Measurements from ENCODE around the gene SYT1.

Gene SYT1

DNA sequence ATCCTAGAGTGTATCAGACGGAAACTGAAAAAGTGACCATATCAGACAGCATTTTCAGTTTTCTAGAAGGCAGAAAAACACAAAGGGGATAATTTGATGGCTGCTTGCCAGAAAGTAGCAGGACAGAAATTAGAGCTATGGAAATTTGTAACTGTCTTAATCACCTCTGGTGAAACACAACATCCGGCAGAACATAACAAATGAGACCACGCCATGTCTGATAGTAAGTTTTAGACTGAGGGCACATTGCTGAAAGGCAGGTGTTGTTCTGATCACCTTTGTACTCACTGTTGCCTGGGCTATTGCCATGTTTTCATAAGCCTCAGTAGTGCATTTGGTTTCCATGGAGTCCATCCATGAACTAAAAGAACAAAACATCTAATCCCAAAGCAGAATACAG, 535.9 kb downstream of the SYT1 start:
- no peak for DNase-seq (ENCODE audit: low read depth in 1 of 2, low spot score in 1 of 2)
- H3K4me3 ChIP-seq (replicated peaks; ENCODE audit: insufficient read depth, low read length), result no peak overlapping the region
- TF ChIP-seq GABPA (IDR thresholded peaks at IDR 0.05; ENCODE audit: low read depth) (no peak), SPI1 (IDR thresholded peaks at IDR 0.05; ENCODE audit: borderline replicate concordance, low read depth) (no peak), POLR2AphosphoS5 (IDR thresholded peaks at IDR 0.05; ENCODE audit: low read depth) (no peak)
- TF ChIP-seq, protein P1, sequence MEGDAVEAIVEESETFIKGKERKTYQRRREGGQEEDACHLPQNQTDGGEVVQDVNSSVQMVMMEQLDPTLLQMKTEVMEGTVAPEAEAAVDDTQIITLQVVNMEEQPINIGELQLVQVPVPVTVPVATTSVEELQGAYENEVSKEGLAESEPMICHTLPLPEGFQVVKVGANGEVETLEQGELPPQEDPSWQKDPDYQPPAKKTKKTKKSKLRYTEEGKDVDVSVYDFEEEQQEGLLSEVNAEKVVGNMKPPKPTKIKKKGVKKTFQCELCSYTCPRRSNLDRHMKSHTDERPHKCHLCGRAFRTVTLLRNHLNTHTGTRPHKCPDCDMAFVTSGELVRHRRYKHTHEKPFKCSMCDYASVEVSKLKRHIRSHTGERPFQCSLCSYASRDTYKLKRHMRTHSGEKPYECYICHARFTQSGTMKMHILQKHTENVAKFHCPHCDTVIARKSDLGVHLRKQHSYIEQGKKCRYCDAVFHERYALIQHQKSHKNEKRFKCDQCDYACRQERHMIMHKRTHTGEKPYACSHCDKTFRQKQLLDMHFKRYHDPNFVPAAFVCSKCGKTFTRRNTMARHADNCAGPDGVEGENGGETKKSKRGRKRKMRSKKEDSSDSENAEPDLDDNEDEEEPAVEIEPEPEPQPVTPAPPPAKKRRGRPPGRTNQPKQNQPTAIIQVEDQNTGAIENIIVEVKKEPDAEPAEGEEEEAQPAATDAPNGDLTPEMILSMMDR (IDR thresholded peaks at IDR 0.05; ENCODE audit: insufficient read depth, low read length), result no peak
- TF ChIP-seq, protein P2, sequence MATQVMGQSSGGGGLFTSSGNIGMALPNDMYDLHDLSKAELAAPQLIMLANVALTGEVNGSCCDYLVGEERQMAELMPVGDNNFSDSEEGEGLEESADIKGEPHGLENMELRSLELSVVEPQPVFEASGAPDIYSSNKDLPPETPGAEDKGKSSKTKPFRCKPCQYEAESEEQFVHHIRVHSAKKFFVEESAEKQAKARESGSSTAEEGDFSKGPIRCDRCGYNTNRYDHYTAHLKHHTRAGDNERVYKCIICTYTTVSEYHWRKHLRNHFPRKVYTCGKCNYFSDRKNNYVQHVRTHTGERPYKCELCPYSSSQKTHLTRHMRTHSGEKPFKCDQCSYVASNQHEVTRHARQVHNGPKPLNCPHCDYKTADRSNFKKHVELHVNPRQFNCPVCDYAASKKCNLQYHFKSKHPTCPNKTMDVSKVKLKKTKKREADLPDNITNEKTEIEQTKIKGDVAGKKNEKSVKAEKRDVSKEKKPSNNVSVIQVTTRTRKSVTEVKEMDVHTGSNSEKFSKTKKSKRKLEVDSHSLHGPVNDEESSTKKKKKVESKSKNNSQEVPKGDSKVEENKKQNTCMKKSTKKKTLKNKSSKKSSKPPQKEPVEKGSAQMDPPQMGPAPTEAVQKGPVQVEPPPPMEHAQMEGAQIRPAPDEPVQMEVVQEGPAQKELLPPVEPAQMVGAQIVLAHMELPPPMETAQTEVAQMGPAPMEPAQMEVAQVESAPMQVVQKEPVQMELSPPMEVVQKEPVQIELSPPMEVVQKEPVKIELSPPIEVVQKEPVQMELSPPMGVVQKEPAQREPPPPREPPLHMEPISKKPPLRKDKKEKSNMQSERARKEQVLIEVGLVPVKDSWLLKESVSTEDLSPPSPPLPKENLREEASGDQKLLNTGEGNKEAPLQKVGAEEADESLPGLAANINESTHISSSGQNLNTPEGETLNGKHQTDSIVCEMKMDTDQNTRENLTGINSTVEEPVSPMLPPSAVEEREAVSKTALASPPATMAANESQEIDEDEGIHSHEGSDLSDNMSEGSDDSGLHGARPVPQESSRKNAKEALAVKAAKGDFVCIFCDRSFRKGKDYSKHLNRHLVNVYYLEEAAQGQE (IDR thresholded peaks at IDR 0.05; ENCODE audit: insufficient replicate concordance, low read depth), result no peak
- H3K27ac ChIP-seq (replicated peaks), result no peak overlapping the region
- H3K27me3 ChIP-seq (ENCODE audit: insufficient read depth, poor library complexity, severe bottlenecking), result no peaks in the 10 kb centered on the region

DNA sequence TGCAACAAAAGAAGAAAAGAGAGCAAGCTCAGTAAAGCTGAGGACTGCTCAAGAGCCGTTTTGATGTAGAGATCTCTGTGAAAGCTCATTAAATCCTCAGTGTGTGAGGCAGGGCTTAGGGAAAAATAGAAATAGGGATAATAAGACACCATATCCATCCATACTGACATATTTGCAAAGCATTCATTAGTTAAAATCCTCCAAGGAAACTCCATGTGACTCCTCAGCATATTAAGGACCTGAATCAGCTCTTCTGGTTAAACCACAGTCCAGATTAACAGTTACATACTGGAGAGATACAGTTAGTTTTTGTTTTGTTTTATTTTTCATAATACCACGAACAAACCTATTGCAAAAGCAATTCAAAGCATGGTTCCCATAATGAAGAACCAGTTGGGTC, 538.0 kb downstream of the SYT1 start:
- Histone ChIP-seq H3K27me3 (ENCODE audit: insufficient read depth, poor library complexity, severe bottlenecking) (no peaks in the 10 kb centered on the region), H3K4me3 (replicated peaks; ENCODE audit: insufficient read depth, low read length) (no peak overlapping the region), H3K27ac (replicated peaks) (no peak overlapping the region)
- DNase-seq (ENCODE audit: low read depth in 1 of 2, low spot score in 1 of 2), result no peak
- TF ChIP-seq GABPA (IDR thresholded peaks at IDR 0.05; ENCODE audit: low read depth) (no peak), POLR2AphosphoS5 (IDR thresholded peaks at IDR 0.05; ENCODE audit: low read depth) (no peak), SPI1 (IDR thresholded peaks at IDR 0.05; ENCODE audit: borderline replicate concordance, low read depth) (no peak)
- TF ChIP-seq, protein P1 (IDR thresholded peaks at IDR 0.05; ENCODE audit: insufficient read depth, low read length), result no peak
- TF ChIP-seq, protein P2 (IDR thresholded peaks at IDR 0.05; ENCODE audit: insufficient replicate concordance, low read depth), result no peak

DNA sequence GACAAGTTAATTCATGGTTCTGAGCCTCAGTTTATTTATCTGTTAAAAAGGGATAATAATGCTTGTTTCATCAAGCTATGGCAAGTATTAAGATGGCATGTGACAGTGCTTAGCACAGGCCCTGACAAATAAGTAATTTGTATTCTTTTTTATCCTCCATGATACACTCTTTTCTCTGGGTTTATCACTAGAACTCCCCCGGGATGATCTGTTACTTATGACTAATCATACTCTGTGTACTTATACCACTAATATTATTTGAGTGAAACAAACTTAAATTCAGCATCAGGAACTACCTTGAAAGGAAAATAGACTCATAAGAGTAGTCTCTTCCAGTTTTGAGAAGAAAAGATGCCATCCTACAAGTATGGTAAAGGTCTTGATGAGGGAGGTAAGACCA, 542.4 kb downstream of the SYT1 start:
- H3K27ac ChIP-seq (replicated peaks), result no peak overlapping the region
- no peak for DNase-seq (ENCODE audit: low read depth in 1 of 2, low spot score in 1 of 2)
- H3K4me3 ChIP-seq (replicated peaks; ENCODE audit: insufficient read depth, low read length), result no peak overlapping the region
- TF ChIP-seq GABPA (IDR thresholded peaks at IDR 0.05; ENCODE audit: low read depth) (no peak), SPI1 (IDR thresholded peaks at IDR 0.05; ENCODE audit: borderline replicate concordance, low read depth) (no peak)
- TF ChIP-seq, protein P1 (IDR thresholded peaks at IDR 0.05; ENCODE audit: insufficient read depth, low read length), result no peak
- no peaks in the 10 kb centered on the region for H3K27me3 ChIP-seq (ENCODE audit: insufficient read depth, poor library complexity, severe bottlenecking)
